HEK293 (cell line): Measurements from ENCODE around the gene HIPK4.
"Not testable (repeated sequence)": the region's sequence is repeated elsewhere in the genome, so short reads cannot be mapped to it uniquely, and the experiment has no call there.

Experiments
- CTCF ChIA-PET: fragments of 350-600 bp; formaldehyde crosslinking; extraction: SDS; loops from one replicate; lab custom pipeline; 2021; ENCODE audit warnings: antibody characterized with exemption; lab: Yijun Ruan, JAX
- POLR2A ChIA-PET: fragments of 300-600 bp; formaldehyde crosslinking; extraction: SDS; loops from one replicate; lab custom pipeline; 2020; ENCODE audit warnings: antibody characterized with exemption, inconsistent platforms; lab: Yijun Ruan, JAX
- H3K27ac ChIP-seq: fragments of 200-500 bp; sonication (Bioruptor generic); 2 replicates; pipeline ENCODE4 v1.5.1; 2014; ENCODE audit warnings: low read depth, low read length, control low read depth, inconsistent platforms; ENCODE audit errors: extremely low read depth
- H3K36me3 ChIP-seq, 2 experiments: fragments of 200-500 bp in 1 of 2; sonication (Bioruptor generic) in 1 of 2; 1 replicate in 1 of 2; 2 replicates in 1 of 2; pipeline ENCODE4 v1.5.1; 2014 to 2017; ENCODE audit warnings: inconsistent platforms in 2 of 2, low read length in 2 of 2; ENCODE audit not compliant: control insufficient read depth in 2 of 2, insufficient read depth in 1 of 2
- H3K4me1 ChIP-seq: fragments of 200-500 bp; sonication (Bioruptor generic); 2 replicates; pipeline ENCODE4 v1.5.1; 2014; ENCODE audit warnings: mild to moderate bottlenecking, low read length, inconsistent platforms; ENCODE audit not compliant: control insufficient read depth, insufficient read depth
- H3K4me3 ChIP-seq: 2 replicates; pipeline ENCODE4 v1.5.1; 2011; ENCODE audit warnings: low read depth, mild to moderate bottlenecking, control low read depth, low read length, moderate library complexity
- H3K9me3 ChIP-seq: fragments of 200-500 bp; sonication (Bioruptor generic); 2 replicates; pipeline ENCODE4 v1.5.1; 2014; ENCODE audit warnings: low read depth, low read length, inconsistent platforms; ENCODE audit not compliant: control insufficient read depth, insufficient read depth
- ATF2 ChIP-seq: fragments of 450-650 bp; formaldehyde crosslinking; IDR thresholded peaks from 2 replicates; pipeline ENCODE4 v1.5.1; 2016; ENCODE audit warnings: missing biosample characterization, missing genetic modification characterization, low read depth
- BCL6B ChIP-seq: fragments of 450-650 bp; formaldehyde crosslinking; IDR thresholded peaks from 2 replicates; pipeline ENCODE4 v1.5.1; 2017; ENCODE audit warnings: missing biosample characterization, missing genetic modification characterization
- FEZF1 ChIP-seq: fragments of 450-650 bp; formaldehyde crosslinking; IDR thresholded peaks from 2 replicates; pipeline ENCODE4 v1.5.1; 2016; ENCODE audit warnings: missing biosample characterization, missing genetic modification characterization
- KLF1 ChIP-seq: fragments of 450-650 bp; formaldehyde crosslinking; IDR thresholded peaks from 2 replicates; pipeline ENCODE4 v1.5.1; 2016; ENCODE audit warnings: missing biosample characterization, missing genetic modification characterization
- KLF10 ChIP-seq: fragments of 450-650 bp; IDR thresholded peaks from 2 replicates; pipeline ENCODE4 v1.5.1; 2018; ENCODE audit warnings: missing biosample characterization, mild to moderate bottlenecking, missing genetic modification characterization
- PRDM1 ChIP-seq: fragments of 450-650 bp; formaldehyde crosslinking; IDR thresholded peaks from 2 replicates; pipeline ENCODE4; 2016; ENCODE audit warnings: missing biosample characterization, missing genetic modification characterization
- PRDM2 ChIP-seq: fragments of 450-650 bp; formaldehyde crosslinking; IDR thresholded peaks from 2 replicates; pipeline ENCODE4 v1.5.1; 2016; ENCODE audit warnings: missing biosample characterization, missing genetic modification characterization, borderline replicate concordance
- REPIN1 ChIP-seq: fragments of 450-650 bp; formaldehyde crosslinking; IDR thresholded peaks from 2 replicates; pipeline ENCODE4 v1.5.1; 2017; ENCODE audit warnings: missing biosample characterization, missing genetic modification characterization, low read depth
- YY1 ChIP-seq: fragments of 450-650 bp; formaldehyde crosslinking; IDR thresholded peaks from 2 replicates; pipeline ENCODE4 v1.5.1; 2018; ENCODE audit warnings: missing biosample characterization, missing genetic modification characterization
- ZBTB48 ChIP-seq: fragments of 450-650 bp; formaldehyde crosslinking; IDR thresholded peaks from 2 replicates; pipeline ENCODE4 v1.5.1; 2016; ENCODE audit warnings: missing biosample characterization, missing genetic modification characterization
- ZFP37 ChIP-seq: fragments of 450-650 bp; formaldehyde crosslinking; IDR thresholded peaks from 2 replicates; pipeline ENCODE4 v1.5.1; 2016; ENCODE audit warnings: missing biosample characterization, missing genetic modification characterization
- ZIC2 ChIP-seq: fragments of 450-650 bp; formaldehyde crosslinking; IDR thresholded peaks from 2 replicates; pipeline ENCODE4 v1.5.1; 2016; ENCODE audit warnings: missing biosample characterization, missing genetic modification characterization
- ZNF121 ChIP-seq: fragments of 450-650 bp; formaldehyde crosslinking; IDR thresholded peaks from 2 replicates; pipeline ENCODE4 v1.5.1; 2016; ENCODE audit warnings: missing biosample characterization, missing genetic modification characterization
- ZNF544 ChIP-seq: fragments of 450-650 bp; formaldehyde crosslinking; IDR thresholded peaks from 2 replicates; pipeline ENCODE4 v1.5.0; 2017; ENCODE audit warnings: missing biosample characterization, missing genetic modification characterization
- ZNF558 ChIP-seq: fragments of 450-650 bp; formaldehyde crosslinking; IDR thresholded peaks from 2 replicates; pipeline ENCODE4 v1.5.1; 2016; ENCODE audit warnings: missing biosample characterization, missing genetic modification characterization
- ZNF580 ChIP-seq: fragments of 450-650 bp; formaldehyde crosslinking; IDR thresholded peaks from 2 replicates; pipeline ENCODE4 v1.5.1; 2016; ENCODE audit warnings: missing biosample characterization, missing genetic modification characterization
- ZNF600 ChIP-seq: fragments of 450-650 bp; formaldehyde crosslinking; IDR thresholded peaks from 2 replicates; pipeline ENCODE4 v1.5.1; 2016; ENCODE audit warnings: missing biosample characterization, missing genetic modification characterization
- ZNF624 ChIP-seq: fragments of 450-650 bp; formaldehyde crosslinking; IDR thresholded peaks from 2 replicates; pipeline ENCODE4 v1.5.1; 2017; ENCODE audit warnings: missing biosample characterization, missing genetic modification characterization
- ZNF785 ChIP-seq: fragments of 450-650 bp; formaldehyde crosslinking; IDR thresholded peaks from 2 replicates; pipeline ENCODE4 v1.5.1; 2016; ENCODE audit warnings: missing biosample characterization, missing genetic modification characterization

The HIPK4 gene

GRCh38 chr19:40371802-40372122 is 18.2 kb downstream of the HIPK4 start:
- H3K9me3 ChIP-seq: no peaks in the 10 kb centered on the region
- TF ChIP-seq YY1 (no peak), ZBTB48 (no peak), ZNF580 (no peak), FEZF1 (no peak), PRDM1 (no peak), ATF2 (no peak), ZFP37 (no peak), ZIC2 (no peak), ZNF624 (no peak), BCL6B (tag by site-specific recombination) (no peak), REPIN1 (tag by site-specific recombination) (no peak)
- ChIA-PET CTCF (interaction anchor here (1.6 kb wide), 1 partner anchor 152 kb away, joined by 3 read pairs; no protein-coding TSS in a partner anchor), POLR2A (interaction anchor here (0.5 to 1.4 kb wide), 9 partner anchors 8 to 567 kb away, joined by 3 to 8 read pairs (median 4); partner anchors contain the start of genes C19orf47 and PLD3)
- peaks cover 74 to 77% of the 10 kb centered on the region in 2 experiments for H3K36me3 ChIP-seq
- peaks cover 3% of the 10 kb centered on the region for H3K4me1 ChIP-seq
- H3K27ac ChIP-seq: peak overlapping the region; percentile 13; the same call in 1 of the 2 replicates
- no peak overlapping the region for H3K4me3 ChIP-seq

- CTCF ChIA-PET: interaction anchor here (1.6 kb wide), 1 partner anchor 152 kb away, joined by 3 read pairs; no protein-coding TSS in a partner anchor
- Histone ChIP-seq H3K4me3 (no peak overlapping the region), H3K36me3 (peaks cover 74 to 77% of the 10 kb centered on the region in 2 experiments), H3K4me1 (peaks cover 8% of the 10 kb centered on the region), H3K27ac (0 out of 2 replicates have a peak overlapping the region, but pooled peaks have one; percentile 13), H3K9me3 (no peaks in the 10 kb centered on the region)
- TF ChIP-seq ZNF785 (tag by site-specific recombination): no peak
- TF ChIP-seq KLF1 (tag by site-specific recombination): peak; percentile 45
- POLR2A ChIA-PET: interaction anchor here (0.5 to 1.4 kb wide), 10 partner anchors 9 to 568 kb away, joined by 3 to 8 read pairs (median 4); partner anchors contain the start of genes C19orf47 and PLD3
These were observed 18.8 kb downstream of the HIPK4 start for GRCh38 chr19:40370997-40371801.

- H3K4me3 ChIP-seq, H3K9me3 ChIP-seq, H3K27ac ChIP-seq, POLR2A ChIA-PET: not testable (repeated sequence)
- peak; percentile 95 for TF ChIP-seq ZNF121 (tag by site-specific recombination)
- Histone ChIP-seq H3K4me1 (peaks cover 15% of the 10 kb centered on the region), H3K36me3 (peaks cover 70 to 74% of the 10 kb centered on the region in 2 experiments)
- CTCF ChIA-PET: interaction anchor here (1.6 kb wide), 1 partner anchor 153 kb away, joined by 3 read pairs; no protein-coding TSS in a partner anchor
These were observed 19.7 kb downstream of the HIPK4 start for GRCh38 chr19:40370253-40370652.

- peaks cover 19% of the 10 kb centered on the region for H3K4me1 ChIP-seq
- no peak overlapping the region for H3K4me3 ChIP-seq
- ChIA-PET POLR2A (no interaction called here), CTCF (no interaction called here)
- TF ChIP-seq KLF10 (tag by site-specific recombination) (no peak), PRDM2 (tag by site-specific recombination) (no peak), ZNF558 (tag by site-specific recombination) (no peak), ZNF600 (no peak), PRDM1 (no peak), ZNF544 (tag by site-specific recombination) (no peak)
- no peaks in the 10 kb centered on the region for H3K9me3 ChIP-seq
- peaks cover 70% of the 10 kb centered on the region in 2 experiments for H3K36me3 ChIP-seq
- H3K27ac ChIP-seq: no peak overlapping the region
These were observed 20.2 kb downstream of the HIPK4 start for GRCh38 chr19:40369797-40370196.
